Activated T-cell treated with anti-CD3 and anti-CD28 coated beads, Interleukin-2, amount 50 U/mL, for 72 hours (primary cell): ENCODE measurements around the gene ATG10. TPM values are rescaled to one million over a fixed set of nuclear protein-coding genes. Genes with fewer than 3 reads are reported as not detected.
A peak's percentile ranks its signal among the peaks of the same experiment; 100 is the strongest.
"Not testable (repeated sequence)": the region's sequence is repeated elsewhere in the genome, so short reads cannot be mapped to it uniquely, and the experiment has no call there.

Experiments
- ATAC-seq, 2 donors: fragments of 150-1000 bp; cut with Tn5 transposase; replicated peaks in 1 of 2; 2 replicates each; pipeline ENCODE4 v1.10.0; 2021; ENCODE audit warnings: moderate library complexity in 2 of 2, mild to moderate bottlenecking in 1 of 2
- DNase-seq, 2 donors: peaks; one replicate each; pipeline ENCODE4 v3.0.0; 2021 to 2022; ENCODE audit warnings: mixed read lengths in 1 of 2
- H3K27ac Mint-ChIP-seq: one replicate; pipeline ENCODE4 v1.8.0; 2022; ENCODE audit warnings: mild to moderate bottlenecking, moderate library complexity, mixed read lengths
- H3K27me3 Mint-ChIP-seq: one replicate; pipeline ENCODE4 v1.8.0; 2022; ENCODE audit warnings: low read depth, mixed read lengths
- H3K36me3 Mint-ChIP-seq, 2 donors: one replicate each; pipeline ENCODE4 v1.8.0; 2022; ENCODE audit warnings: mixed read lengths in 2 of 2, mild to moderate bottlenecking in 1 of 2; ENCODE audit not compliant: insufficient read depth in 2 of 2
- H3K4me1 Mint-ChIP-seq: one replicate; pipeline ENCODE4 v1.8.0; 2022; ENCODE audit warnings: low read depth, mixed read lengths
- H3K4me3 Mint-ChIP-seq, 2 donors: one replicate each; pipeline ENCODE4 v1.8.0; 2022; ENCODE audit warnings: mild to moderate bottlenecking in 2 of 2, mixed read lengths in 2 of 2, moderate library complexity in 2 of 2
- H3K9me3 Mint-ChIP-seq, 2 donors: one replicate each; pipeline ENCODE4 v1.8.0; 2022; ENCODE audit warnings: mixed read lengths in 2 of 2
- total RNA-seq, 2 donors: library from RNA; stranded (reverse); gene quantifications; one replicate each; pipeline ENCODE4 v1.2.3, GENCODE V29; 2022

ATG10 gene
- total RNA-seq, 2 donors from 2014 or later, result 8.5 to 11.7 TPM

DNA sequence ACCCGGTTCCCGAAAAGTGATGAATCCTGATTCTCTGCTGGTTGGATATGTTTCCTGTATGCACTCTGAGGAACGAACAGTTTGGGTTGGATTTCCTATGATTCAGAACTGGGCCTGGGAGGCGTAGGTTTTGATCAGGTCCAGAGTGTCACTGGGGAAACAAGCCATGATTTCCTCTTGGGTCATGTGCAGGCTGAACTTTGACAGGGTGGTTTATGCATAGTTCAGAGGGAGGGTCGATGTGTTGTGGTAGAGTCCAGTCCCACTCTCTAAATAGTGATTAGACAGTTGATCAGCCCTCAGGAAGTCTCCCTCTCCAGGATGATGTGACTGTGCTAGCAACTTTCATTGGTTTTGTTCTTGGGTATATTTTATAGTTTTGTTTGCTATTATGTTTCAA is 17.4 kb downstream of the ATG10 start:
- no peaks in the 10 kb centered on the region for H3K27me3 Mint-ChIP-seq
- H3K9me3 Mint-ChIP-seq, result no peaks in the 10 kb centered on the region
- no peak overlapping the region for H3K27ac Mint-ChIP-seq
- DNase-seq, result no peak
- H3K4me1 Mint-ChIP-seq, result no peaks in the 10 kb centered on the region
- peaks cover 1 to 9% of the 10 kb centered on the region in 2 donors for H3K36me3 Mint-ChIP-seq
- H3K4me3 Mint-ChIP-seq, result no peak overlapping the region
- no peak for ATAC-seq

DNA sequence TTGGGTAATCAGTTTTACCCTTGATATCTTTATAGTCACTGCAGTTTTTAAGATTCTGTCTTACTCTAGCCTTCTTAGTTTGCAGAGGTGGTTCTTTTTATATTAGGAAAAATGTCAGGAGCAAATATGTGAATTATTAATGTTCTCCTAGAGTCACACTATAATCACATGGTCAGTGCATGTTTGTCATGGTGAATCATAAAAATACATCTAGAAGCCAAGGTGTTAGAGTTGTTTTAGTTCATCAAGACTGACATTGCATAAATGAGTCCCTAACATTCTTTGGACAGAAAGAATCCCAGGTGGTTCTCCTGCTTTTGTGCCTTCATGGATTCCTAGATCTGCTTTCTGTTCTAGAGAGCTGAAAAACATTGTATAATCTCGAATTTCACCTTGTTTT is 22.9 kb downstream of the ATG10 start:
- H3K4me1 Mint-ChIP-seq, result no peaks in the 10 kb centered on the region
- H3K9me3 Mint-ChIP-seq, result peaks cover 6 to 7% of the 10 kb centered on the region in 2 donors
- no peaks in the 10 kb centered on the region for H3K27me3 Mint-ChIP-seq
- H3K36me3 Mint-ChIP-seq, result peaks cover 10 to 26% of the 10 kb centered on the region in 2 donors
- DNase-seq (no peak), ATAC-seq (no peak)
- no peak overlapping the region for H3K27ac Mint-ChIP-seq
- H3K4me3 Mint-ChIP-seq, result no peak overlapping the region

DNA sequence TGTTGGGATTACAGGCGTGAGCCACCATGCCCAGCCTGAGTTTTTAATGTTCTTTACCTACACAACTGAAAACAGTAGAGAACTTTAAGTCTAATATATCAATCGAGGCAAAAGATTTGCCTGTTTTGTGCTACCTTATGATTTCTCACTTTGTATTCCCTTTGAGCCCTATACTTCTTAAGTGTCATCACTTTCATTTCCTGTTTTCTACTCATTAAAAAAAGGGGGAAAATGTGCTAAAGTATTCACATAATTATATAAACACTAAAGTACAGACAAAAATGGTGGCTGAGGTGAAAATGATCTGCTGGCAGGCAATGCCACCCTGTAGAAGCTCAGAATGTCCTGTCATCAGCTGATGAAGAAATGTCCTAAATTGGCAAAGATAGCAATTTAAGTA is 23.6 kb downstream of the ATG10 start:
- ATAC-seq (no peak), DNase-seq (no peak)
- Mint-ChIP-seq H3K9me3 (peaks cover 6 to 12% of the 10 kb centered on the region in 2 donors), H3K4me3 (no peak overlapping the region), H3K27ac (no peak overlapping the region), H3K36me3 (peaks cover 10 to 24% of the 10 kb centered on the region in 2 donors), H3K27me3 (no peaks in the 10 kb centered on the region), H3K4me1 (no peaks in the 10 kb centered on the region)

DNA sequence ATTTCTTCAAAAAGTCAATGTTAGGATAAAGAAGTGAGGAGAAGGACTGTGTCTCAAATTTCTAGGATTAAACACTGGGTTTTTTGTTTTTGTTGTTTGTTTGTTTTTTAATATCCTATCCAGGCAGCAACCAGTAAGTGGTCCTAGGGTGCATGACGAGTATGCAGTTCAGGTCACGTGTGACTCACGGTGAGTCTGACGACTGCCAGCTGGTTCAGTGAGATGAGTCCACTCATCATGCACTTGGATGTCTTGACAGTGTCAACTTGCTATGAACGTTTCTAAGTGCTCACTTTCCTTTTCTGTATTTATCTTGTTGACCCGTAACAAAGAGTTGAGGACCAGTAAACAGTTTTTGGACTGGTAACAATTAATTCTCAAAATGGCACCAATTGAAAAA is 32.7 kb downstream of the ATG10 start:
- no peak overlapping the region for H3K4me3 Mint-ChIP-seq
- DNase-seq (no peak), ATAC-seq (no peak)
- H3K27me3 Mint-ChIP-seq, result no peaks in the 10 kb centered on the region
- H3K36me3 Mint-ChIP-seq, result no peaks in the 10 kb centered on the region
- H3K9me3 Mint-ChIP-seq, result peaks cover 0 to 4% of the 10 kb centered on the region in 2 donors
- no peak overlapping the region for H3K27ac Mint-ChIP-seq
- H3K4me1 Mint-ChIP-seq, result no peaks in the 10 kb centered on the region

DNA sequence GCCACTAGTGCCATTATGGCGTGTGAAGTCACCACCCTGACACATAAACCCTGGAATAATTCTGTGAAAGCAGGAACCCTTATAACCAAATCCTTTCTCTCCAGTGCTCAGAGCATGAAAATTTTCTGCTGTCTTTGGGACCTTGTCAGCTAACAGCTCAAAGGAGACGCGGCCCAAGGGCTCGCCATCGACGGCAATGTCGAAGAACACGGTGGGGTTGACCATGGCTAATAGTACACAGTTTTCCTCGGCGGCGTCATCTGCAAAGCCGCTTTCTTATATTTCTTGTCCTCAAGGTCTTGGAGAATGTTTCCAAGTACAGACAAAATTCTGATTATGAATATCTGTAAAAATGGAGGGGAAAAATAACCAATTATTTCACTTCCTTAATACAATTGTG is 38.0 kb downstream of the ATG10 start:
- H3K36me3 Mint-ChIP-seq, H3K27me3 Mint-ChIP-seq, H3K4me3 Mint-ChIP-seq, DNase-seq, H3K27ac Mint-ChIP-seq, ATAC-seq, H3K4me1 Mint-ChIP-seq, H3K9me3 Mint-ChIP-seq: not testable (repeated sequence)

DNA sequence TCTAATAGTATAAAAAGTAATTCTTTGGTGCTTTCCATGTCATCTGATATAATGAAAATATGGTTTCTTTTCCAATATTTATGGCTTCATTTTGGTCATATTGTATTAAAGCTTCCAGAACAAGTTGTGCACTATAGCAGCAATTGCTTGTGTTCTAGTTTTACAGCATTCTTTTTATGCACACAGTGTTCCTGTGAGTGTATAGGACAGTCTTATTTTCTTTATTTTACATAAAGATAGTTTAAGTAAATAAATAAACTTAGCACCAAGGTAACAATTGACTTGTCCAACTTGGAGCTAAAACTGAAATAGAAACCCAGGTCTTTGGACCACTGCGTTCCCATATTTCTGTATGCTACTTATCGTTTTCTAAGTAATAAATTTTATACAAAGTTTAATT is 38.9 kb downstream of the ATG10 start:
- Mint-ChIP-seq H3K9me3 (peaks cover 2 to 3% of the 10 kb centered on the region in 2 donors), H3K27me3 (no peaks in the 10 kb centered on the region), H3K27ac (no peak overlapping the region), H3K4me1 (no peaks in the 10 kb centered on the region), H3K36me3 (peaks cover 3 to 4% of the 10 kb centered on the region in 2 donors), H3K4me3 (no peak overlapping the region)
- ATAC-seq, result no peak
- DNase-seq, result no peak

DNA sequence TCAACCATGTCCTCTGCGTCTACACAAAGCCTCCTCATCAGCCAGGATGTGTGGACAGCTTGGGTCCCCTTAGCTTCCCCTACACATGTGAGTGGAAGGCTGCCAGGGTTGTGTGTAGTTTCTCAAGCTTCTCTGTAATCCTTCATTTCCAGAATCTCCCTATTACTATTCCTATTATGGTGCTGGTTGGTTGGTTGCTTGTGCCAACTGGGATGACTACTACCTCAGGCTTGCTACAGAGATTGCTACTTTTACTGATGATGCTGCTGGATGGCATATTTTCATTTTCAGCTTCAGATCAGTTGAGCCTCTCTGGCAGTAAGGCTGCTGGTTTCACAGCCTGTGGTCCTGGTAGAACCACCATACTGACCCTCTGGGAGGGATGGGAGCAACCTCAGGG is 39.9 kb downstream of the ATG10 start:
- Mint-ChIP-seq H3K27me3 (no peaks in the 10 kb centered on the region), H3K4me1 (no peaks in the 10 kb centered on the region), H3K36me3 (peaks cover 8 to 9% of the 10 kb centered on the region in 2 donors)

DNA sequence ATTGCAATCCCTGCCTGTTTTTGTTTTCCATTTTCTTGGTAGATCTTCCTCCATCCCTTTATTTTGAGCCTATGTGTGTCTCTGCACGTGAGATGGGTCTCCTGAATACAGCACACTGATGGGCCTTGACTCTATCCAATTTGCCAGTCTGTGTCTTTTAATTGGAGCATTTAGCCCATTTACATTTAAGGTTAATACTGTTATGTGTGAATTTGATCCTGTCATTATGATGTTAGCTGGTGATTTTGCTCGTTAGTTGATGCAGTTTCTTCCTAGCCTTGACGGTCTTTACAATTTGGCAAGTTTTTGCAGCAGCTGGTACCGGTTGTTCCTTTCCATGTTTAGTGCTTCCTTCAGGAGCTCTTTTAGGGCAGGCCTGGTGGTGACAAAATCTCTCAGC is 42.8 kb downstream of the ATG10 start:
- H3K4me3 Mint-ChIP-seq, H3K4me1 Mint-ChIP-seq, ATAC-seq, DNase-seq, H3K27me3 Mint-ChIP-seq, H3K9me3 Mint-ChIP-seq, H3K27ac Mint-ChIP-seq: not testable (repeated sequence)
- H3K36me3 Mint-ChIP-seq, result peaks cover 10 to 11% of the 10 kb centered on the region in 2 donors

More for the DNA sequence above, 39.9 kb downstream of the ATG10 start:
- DNase-seq, result no peak
- peaks cover 4 to 8% of the 10 kb centered on the region in 2 donors for H3K9me3 Mint-ChIP-seq
- no peak for ATAC-seq
- H3K4me3 Mint-ChIP-seq, result no peak overlapping the region
- no peak overlapping the region for H3K27ac Mint-ChIP-seq

DNA sequence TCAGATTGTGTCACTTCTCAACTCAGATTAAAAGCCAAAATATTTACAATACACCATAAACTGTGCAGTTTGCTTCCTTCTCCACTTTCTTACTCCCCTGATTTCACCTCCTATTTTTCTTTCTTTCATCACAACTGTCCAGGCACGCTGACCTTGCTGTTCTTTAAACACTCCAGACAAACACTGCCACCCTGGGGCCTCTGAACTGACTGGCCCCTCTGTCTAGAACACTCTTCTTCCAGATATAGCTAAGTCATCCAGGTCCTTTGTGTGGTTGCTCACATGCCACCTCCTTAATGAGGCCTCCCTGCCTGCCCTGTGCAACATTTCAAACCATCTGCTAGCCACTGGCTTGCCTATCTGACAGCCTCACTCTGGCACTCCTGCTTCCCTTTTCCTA is 46.6 kb downstream of the ATG10 start:
- peaks cover 10% of the 10 kb centered on the region in 2 donors for H3K36me3 Mint-ChIP-seq
- DNase-seq, result no peak
- H3K27me3 Mint-ChIP-seq, result no peaks in the 10 kb centered on the region
- no peak overlapping the region for H3K4me3 Mint-ChIP-seq
- H3K9me3 Mint-ChIP-seq, result peaks cover 4 to 8% of the 10 kb centered on the region in 2 donors
- no peak overlapping the region for H3K27ac Mint-ChIP-seq
- ATAC-seq, result no peak
- H3K4me1 Mint-ChIP-seq, result no peaks in the 10 kb centered on the region

DNA sequence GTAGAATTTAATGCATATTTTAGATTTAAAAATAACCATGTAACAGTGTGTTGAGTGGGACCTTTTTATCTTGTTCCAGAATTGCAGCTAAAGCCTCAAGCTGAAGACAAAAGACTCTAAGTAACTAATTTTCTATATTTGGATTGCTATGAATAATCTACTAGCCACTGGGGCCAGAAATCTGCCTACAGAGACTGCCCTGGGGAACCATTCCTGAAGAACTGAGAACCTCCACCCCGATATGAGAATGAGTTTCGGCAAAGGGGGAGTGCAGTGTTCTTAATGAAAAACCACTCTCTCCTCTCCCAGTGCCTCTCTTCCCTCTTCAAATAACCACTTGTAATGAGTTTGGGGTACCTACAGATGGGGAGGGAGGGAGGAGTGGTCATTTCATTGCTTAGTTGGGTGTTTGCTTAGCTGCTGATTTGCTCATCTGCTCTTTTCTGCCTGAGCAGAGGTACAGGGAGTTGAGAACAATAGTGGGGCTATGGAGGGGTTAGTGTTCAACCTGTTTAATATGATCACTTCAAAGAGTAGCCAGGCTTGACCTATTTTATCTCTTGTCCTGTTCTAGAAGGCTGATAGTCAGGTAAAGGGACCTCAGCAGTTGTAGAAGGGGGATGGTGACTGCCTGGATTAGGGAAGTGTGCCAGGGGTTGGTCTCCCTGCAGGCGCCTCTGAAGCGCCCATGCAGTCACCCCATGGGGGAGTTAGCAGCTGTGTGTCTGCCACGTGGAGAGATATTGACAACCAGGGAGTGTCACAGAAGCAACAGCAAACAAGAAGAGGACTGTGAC is 47.7 kb downstream of the ATG10 start:
- ATAC-seq (no peak), DNase-seq (no peak)
- no peaks in the 10 kb centered on the region for H3K4me1 Mint-ChIP-seq
- no peak overlapping the region for H3K4me3 Mint-ChIP-seq
- no peak overlapping the region for H3K27ac Mint-ChIP-seq
- peaks cover 3 to 6% of the 10 kb centered on the region in 2 donors for H3K9me3 Mint-ChIP-seq
- no peaks in the 10 kb centered on the region for H3K27me3 Mint-ChIP-seq
- peaks cover 8 to 10% of the 10 kb centered on the region in 2 donors for H3K36me3 Mint-ChIP-seq

DNA sequence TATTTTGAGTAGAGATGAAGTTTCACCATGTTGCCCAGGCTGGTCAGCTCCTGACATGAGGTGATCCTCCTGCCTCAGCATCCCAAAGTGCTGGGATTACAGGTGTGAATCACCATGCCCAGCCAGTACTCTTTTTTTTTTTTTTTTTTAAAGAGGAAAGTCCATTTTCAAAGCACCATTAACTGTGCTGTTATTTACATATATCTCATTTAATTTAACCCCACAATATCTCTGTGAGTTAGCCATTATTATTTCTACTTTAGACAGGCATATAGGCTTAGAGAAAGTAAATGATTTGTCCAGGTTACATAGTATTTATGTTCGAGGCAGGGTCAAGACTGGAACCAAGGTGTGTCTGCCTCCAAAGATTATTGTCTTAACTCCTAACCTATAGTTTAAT is 50.7 kb downstream of the ATG10 start:
- peaks cover 0 to 2% of the 10 kb centered on the region in 2 donors for H3K36me3 Mint-ChIP-seq
- no peak overlapping the region for H3K27ac Mint-ChIP-seq
- DNase-seq, result no peak
- no peaks in the 10 kb centered on the region for H3K9me3 Mint-ChIP-seq
- H3K27me3 Mint-ChIP-seq, result no peaks in the 10 kb centered on the region
- no peak overlapping the region for H3K4me3 Mint-ChIP-seq
- no peaks in the 10 kb centered on the region for H3K4me1 Mint-ChIP-seq
- no peak for ATAC-seq

DNA sequence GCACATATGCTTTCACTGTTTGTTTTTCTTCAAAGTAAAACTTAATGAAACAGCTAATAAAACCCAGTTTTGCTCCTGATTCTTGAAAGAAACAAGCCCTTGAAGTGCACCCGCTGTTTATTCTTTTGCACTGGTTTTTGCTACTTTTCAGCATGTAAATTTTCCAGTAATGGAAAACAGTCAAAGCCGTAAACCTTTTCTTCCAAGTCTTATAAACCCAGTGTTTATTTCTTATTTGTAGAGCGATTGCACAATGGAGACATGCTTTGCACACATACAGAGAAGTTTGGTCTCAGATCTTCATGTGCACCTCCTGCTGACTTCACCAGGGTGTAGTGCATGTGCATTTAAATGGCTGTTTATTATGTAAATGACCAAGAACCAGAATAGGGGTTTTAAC is 51.8 kb downstream of the ATG10 start:
- Mint-ChIP-seq H3K36me3 (no peaks in the 10 kb centered on the region), H3K27me3 (no peaks in the 10 kb centered on the region), H3K9me3 (no peaks in the 10 kb centered on the region), H3K4me3 (no peak overlapping the region), H3K27ac (no peak overlapping the region), H3K4me1 (no peaks in the 10 kb centered on the region)
- ATAC-seq (no peak), DNase-seq (no peak)

DNA sequence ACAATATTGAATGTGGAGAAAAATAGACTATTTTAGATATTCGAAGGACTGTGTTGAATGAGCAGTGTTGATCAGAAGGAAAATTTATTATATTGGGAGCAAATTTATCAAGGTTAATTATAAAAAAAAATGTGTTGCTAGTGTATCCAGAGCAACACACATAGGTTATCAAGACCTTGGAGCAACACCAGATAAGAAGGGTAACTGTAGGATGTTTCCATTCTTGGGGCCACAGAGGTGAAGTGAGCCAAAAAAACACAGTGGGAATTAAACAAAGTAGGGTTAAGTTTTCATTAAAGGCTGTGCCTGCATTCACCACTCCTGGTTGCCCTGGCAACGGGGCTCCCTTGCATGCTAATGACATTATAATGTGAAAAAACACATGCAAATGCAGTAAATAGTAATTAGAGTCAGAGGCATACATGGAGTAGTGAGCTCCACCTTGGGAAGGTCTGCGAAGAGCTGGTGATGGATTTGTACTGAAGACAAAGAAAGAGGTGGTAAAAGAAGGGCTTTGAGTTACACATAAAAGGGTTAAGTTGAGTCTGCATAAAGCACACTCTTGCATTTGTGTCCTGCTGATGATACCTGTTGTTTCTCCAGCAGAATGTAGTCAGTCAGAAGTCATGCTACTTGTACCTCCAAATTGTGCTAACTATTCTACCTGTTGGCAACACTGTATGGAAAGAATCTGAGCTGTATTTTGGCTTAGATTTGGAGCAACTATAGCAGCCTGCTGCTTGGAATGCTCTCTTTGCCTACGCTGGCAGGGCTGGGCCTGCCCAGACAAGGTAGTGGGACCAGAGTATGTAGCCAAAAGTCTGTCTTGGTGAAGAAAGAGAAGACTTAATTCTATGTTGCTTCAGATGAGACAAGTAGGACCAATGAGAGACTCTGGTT is 59.6 kb downstream of the ATG10 start:
- no peaks in the 10 kb centered on the region for H3K4me1 Mint-ChIP-seq
- peaks cover 0 to 1% of the 10 kb centered on the region in 2 donors for H3K36me3 Mint-ChIP-seq
- H3K4me3 Mint-ChIP-seq, result no peak overlapping the region
- no peaks in the 10 kb centered on the region for H3K27me3 Mint-ChIP-seq
- peak overlapping the region; percentile 5 for H3K27ac Mint-ChIP-seq
- no peaks in the 10 kb centered on the region for H3K9me3 Mint-ChIP-seq
- ATAC-seq (no peak), DNase-seq (no peak)
